ENCODE data around the gene PTPN6. TPM values are rescaled to one million over a fixed set of nuclear protein-coding genes. Genes with fewer than 3 reads are reported as not detected.

The PTPN6 gene
- total and polyA plus RNA-seq, 10 of the 15 experiments (the other 5 are each of a cell fraction or from before 2014, with no cell fraction given), result 229 to 457 (median 370) TPM

DNA sequence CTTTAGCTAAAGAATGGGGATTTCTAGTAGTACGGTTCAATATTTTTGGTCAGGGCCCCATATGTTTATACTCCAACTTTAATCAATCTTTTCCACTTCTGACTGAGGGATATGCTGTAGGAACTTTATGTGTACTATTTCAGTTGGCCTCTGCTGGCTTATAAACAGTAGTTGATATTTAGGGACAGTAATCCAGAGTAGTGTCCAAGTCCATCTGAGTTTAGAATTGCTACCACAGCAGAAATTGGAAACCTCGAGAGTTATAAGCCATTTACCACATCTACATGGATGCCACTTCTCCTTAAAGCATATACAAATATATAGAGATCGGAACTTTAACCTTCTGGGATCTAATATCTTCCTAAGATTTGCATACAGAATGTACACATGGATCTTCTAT is 55.5 kb downstream of the PTPN6 start:
- 93% methylated on average over 3 of the region's 3 CpGs for WGBS (ENCODE audit: insufficient coverage, insufficient replicate concordance, low lambda C conversion rate, missing lambda C conversion rate)

DNA sequence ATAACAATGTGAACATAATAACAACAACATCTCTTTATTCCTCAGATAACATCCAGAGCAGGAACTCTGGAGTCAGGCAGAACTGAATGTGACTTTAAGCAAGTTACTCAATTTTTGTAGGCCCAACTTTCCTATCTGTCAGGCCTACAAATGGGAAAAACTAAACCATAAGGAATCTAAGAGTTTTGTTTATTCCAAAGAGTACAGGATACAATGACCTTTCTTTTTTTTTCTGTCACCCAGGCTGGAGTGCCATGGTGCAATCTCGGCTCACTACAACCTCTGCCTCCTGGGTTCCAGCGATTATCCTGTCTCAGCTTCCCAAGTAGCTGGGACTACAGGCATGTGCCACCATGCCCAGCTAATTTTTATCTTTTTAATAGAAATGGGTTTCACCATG is 57.7 kb downstream of the PTPN6 start:
- Histone ChIP-seq H3K27me3 (replicated peaks in 1 of 2; ENCODE audit: control insufficient read depth in 2 of 2, insufficient read depth in 2 of 2, low read length in 1 of 2) (no peaks in the 10 kb centered on the region), H2AFZ (ENCODE audit: control insufficient read depth, low read depth, low read length) (no peak overlapping the region), H3K9ac (ENCODE audit: control insufficient read depth, insufficient read depth, low read length) (no peak overlapping the region), H4K20me1 (ENCODE audit: control insufficient read depth, insufficient read depth) (no peaks in the 10 kb centered on the region), H3K27ac (ENCODE audit: control insufficient read depth, insufficient read depth) (no peak overlapping the region), H3K4me3 (no peak overlapping the region), H3K9me3 (replicated peaks; ENCODE audit: control insufficient read depth, insufficient read depth, low read length) (no peaks in the 10 kb centered on the region), H3K79me2 (ENCODE audit: control insufficient read depth, insufficient read depth, low read length) (no peaks in the 10 kb centered on the region), H3K4me1 (ENCODE audit: control insufficient read depth, insufficient read depth, low read length) (no peaks in the 10 kb centered on the region), H3K4me2 (ENCODE audit: control insufficient read depth, insufficient read depth) (no peak overlapping the region), H3K36me3 (ENCODE audit: control insufficient read depth in 2 of 2, insufficient read depth in 2 of 2, low read length in 1 of 2) (peaks cover 0 to 17% of the 10 kb centered on the region in 2 experiments; a peak in 2 of 4 replicates)
- RAD21 ChIA-PET (ENCODE audit: unreplicated experiment), result no interaction called here
- DNase-seq (ENCODE audit: low read depth, low spot score) (no peak), ATAC-seq (no peak), FAIRE-seq (no peak)
- POLR2A ChIA-PET, result interaction anchor here (1.6 kb wide), 1 partner anchor 9 kb away, joined by 3 read pairs; the partner anchor contains the start of gene LPCAT3
- SMC1A ChIA-PET (ENCODE audit: uncharacterized antibody, unreplicated experiment), result no interaction called here
- no TSS peak for BruUV-seq (replicated peaks)
- WGBS (ENCODE audit: insufficient coverage, insufficient replicate concordance, low lambda C conversion rate, missing lambda C conversion rate), result 96% methylated on average over 2 of the region's 2 CpGs
- TF ChIP-seq ATF7 (IDR thresholded peaks at IDR 0.05; ENCODE audit: low read depth), result no peak
- TF ChIP-seq, protein P1, sequence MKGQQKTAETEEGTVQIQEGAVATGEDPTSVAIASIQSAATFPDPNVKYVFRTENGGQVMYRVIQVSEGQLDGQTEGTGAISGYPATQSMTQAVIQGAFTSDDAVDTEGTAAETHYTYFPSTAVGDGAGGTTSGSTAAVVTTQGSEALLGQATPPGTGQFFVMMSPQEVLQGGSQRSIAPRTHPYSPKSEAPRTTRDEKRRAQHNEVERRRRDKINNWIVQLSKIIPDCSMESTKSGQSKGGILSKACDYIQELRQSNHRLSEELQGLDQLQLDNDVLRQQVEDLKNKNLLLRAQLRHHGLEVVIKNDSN (IDR thresholded peaks at IDR 0.05; ENCODE audit: borderline replicate concordance, extremely low read length, insufficient read depth, low read depth, low read length), result no peak
- no peak for TF ChIP-seq HDAC6 (IDR thresholded peaks at IDR 0.05; ENCODE audit: unreplicated experiment)
- TF ChIP-seq RFX5 (IDR thresholded peaks at IDR 0.05; ENCODE audit: low read depth, low read length), result no peak
- TF ChIP-seq RELA (IDR thresholded peaks at IDR 0.05; ENCODE audit: borderline replicate concordance, partially characterized antibody), result no peak
- no peak for TF ChIP-seq NR2C2 (IDR thresholded peaks at IDR 0.05; ENCODE audit: borderline replicate concordance, control insufficient read depth, insufficient read length, low read depth)
- no peak for TF ChIP-seq STAT1 (conservative IDR thresholded peaks at IDR 0.05)
- TF ChIP-seq CHD2 (IDR thresholded peaks at IDR 0.05; ENCODE audit: borderline replicate concordance, low read depth, low read length), result no peak
- TF ChIP-seq NBN (IDR thresholded peaks at IDR 0.05), result no peak
- TF ChIP-seq MYC (IDR thresholded peaks at IDR 0.05; ENCODE audit: insufficient read depth, insufficient read length, insufficient replicate concordance, low read length, severe bottlenecking), result no peak
- TF ChIP-seq TCF7 (IDR thresholded peaks at IDR 0.05; ENCODE audit: borderline replicate concordance), result no peak
- no peak for TF ChIP-seq SMARCA5 (IDR thresholded peaks at IDR 0.05)
- no peak for TF ChIP-seq SIX5 (IDR thresholded peaks at IDR 0.05; ENCODE audit: low read depth, low read length, severe bottlenecking)
- CTCF ChIA-PET, result interaction anchor here (0.8 kb wide), 1 partner anchor 136 kb away, joined by 3 read pairs; the partner anchor contains the start of gene SPSB2
- intact Hi-C loops (cut with micrococcal nuclease; ENCODE audit: unreplicated experiment) (no loop called here), in situ Hi-C loops (cut with MboI) (no loop called here)

More for the DNA sequence above, 55.5 kb downstream of the PTPN6 start:
- TF ChIP-seq CBX5 (IDR thresholded peaks at IDR 0.05; ENCODE audit: low read depth), result no peak
- H3K79me2 ChIP-seq (ENCODE audit: control insufficient read depth, insufficient read depth, low read length), result no peaks in the 10 kb centered on the region
- ChIA-PET POLR2A (interaction anchor here (0.7 to 2.0 kb wide), 2 partner anchors 11 to 245 kb away, joined by 3 to 10 read pairs; partner anchors contain the start of gene LPCAT3), RAD21 (ENCODE audit: unreplicated experiment) (no interaction called here), SMC1A (ENCODE audit: uncharacterized antibody, unreplicated experiment) (no interaction called here), CTCF (interaction anchor here (1.6 kb wide), 1 partner anchor 10 kb away, joined by 5 read pairs; no protein-coding TSS in a partner anchor)
- H3K9me3 ChIP-seq (replicated peaks; ENCODE audit: control insufficient read depth, insufficient read depth, low read length), result no peaks in the 10 kb centered on the region
- DNase-seq (ENCODE audit: low read depth, low spot score), result no peak
- peaks cover 0 to 18% of the 10 kb centered on the region in 2 experiments; a peak in 2 of 4 replicates for H3K36me3 ChIP-seq (ENCODE audit: control insufficient read depth in 2 of 2, insufficient read depth in 2 of 2, low read length in 1 of 2)
- no peak for FAIRE-seq
- no peak overlapping the region for H3K9ac ChIP-seq (ENCODE audit: control insufficient read depth, insufficient read depth, low read length)
- no peak overlapping the region for H3K4me2 ChIP-seq (ENCODE audit: control insufficient read depth, insufficient read depth)
- no peak overlapping the region for H3K4me3 ChIP-seq
- H3K4me1 ChIP-seq (ENCODE audit: control insufficient read depth, insufficient read depth, low read length), result no peaks in the 10 kb centered on the region
- ATAC-seq, result no peak
- H2AFZ ChIP-seq (ENCODE audit: control insufficient read depth, low read depth, low read length), result no peak overlapping the region
- no peak overlapping the region for H3K27ac ChIP-seq (ENCODE audit: control insufficient read depth, insufficient read depth)
- intact Hi-C loops (cut with micrococcal nuclease; ENCODE audit: unreplicated experiment) (no loop called here), in situ Hi-C loops (cut with MboI) (no loop called here)
- no peaks in the 10 kb centered on the region for H4K20me1 ChIP-seq (ENCODE audit: control insufficient read depth, insufficient read depth)
- no peaks in the 10 kb centered on the region for H3K27me3 ChIP-seq (replicated peaks in 1 of 2; ENCODE audit: control insufficient read depth in 2 of 2, insufficient read depth in 2 of 2, low read length in 1 of 2)
- no TSS peak for BruUV-seq (replicated peaks)

Measured in GM12878 (cell line).